ENCODE measurements around the gene MYLK. TPM values are rescaled to one million over a fixed set of nuclear protein-coding genes. Genes with fewer than 3 reads are reported as not detected.
A peak's percentile ranks its signal among the peaks of the same experiment; 100 is the strongest.

MYLK gene
- total and polyA plus RNA-seq, 10 of the 15 experiments (the other 5 are each of a cell fraction or from before 2014, with no cell fraction given) = 0.04 to 1.6 (median 0.42) TPM; not detected in 1

GRCh38 chr3:123611082-123611481 is 273.1 kb downstream of the MYLK start (continued):
- TF ChIP-seq, protein P1, sequence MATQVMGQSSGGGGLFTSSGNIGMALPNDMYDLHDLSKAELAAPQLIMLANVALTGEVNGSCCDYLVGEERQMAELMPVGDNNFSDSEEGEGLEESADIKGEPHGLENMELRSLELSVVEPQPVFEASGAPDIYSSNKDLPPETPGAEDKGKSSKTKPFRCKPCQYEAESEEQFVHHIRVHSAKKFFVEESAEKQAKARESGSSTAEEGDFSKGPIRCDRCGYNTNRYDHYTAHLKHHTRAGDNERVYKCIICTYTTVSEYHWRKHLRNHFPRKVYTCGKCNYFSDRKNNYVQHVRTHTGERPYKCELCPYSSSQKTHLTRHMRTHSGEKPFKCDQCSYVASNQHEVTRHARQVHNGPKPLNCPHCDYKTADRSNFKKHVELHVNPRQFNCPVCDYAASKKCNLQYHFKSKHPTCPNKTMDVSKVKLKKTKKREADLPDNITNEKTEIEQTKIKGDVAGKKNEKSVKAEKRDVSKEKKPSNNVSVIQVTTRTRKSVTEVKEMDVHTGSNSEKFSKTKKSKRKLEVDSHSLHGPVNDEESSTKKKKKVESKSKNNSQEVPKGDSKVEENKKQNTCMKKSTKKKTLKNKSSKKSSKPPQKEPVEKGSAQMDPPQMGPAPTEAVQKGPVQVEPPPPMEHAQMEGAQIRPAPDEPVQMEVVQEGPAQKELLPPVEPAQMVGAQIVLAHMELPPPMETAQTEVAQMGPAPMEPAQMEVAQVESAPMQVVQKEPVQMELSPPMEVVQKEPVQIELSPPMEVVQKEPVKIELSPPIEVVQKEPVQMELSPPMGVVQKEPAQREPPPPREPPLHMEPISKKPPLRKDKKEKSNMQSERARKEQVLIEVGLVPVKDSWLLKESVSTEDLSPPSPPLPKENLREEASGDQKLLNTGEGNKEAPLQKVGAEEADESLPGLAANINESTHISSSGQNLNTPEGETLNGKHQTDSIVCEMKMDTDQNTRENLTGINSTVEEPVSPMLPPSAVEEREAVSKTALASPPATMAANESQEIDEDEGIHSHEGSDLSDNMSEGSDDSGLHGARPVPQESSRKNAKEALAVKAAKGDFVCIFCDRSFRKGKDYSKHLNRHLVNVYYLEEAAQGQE (IDR thresholded peaks at IDR 0.05; ENCODE audit: low read depth, low read length) = no peak
- no peak for TF ChIP-seq TAF1 (IDR thresholded peaks at IDR 0.05; ENCODE audit: borderline replicate concordance, low read depth, low read length)
- no peak for TF ChIP-seq TARDBP (IDR thresholded peaks at IDR 0.05; ENCODE audit: borderline replicate concordance)

DNA sequence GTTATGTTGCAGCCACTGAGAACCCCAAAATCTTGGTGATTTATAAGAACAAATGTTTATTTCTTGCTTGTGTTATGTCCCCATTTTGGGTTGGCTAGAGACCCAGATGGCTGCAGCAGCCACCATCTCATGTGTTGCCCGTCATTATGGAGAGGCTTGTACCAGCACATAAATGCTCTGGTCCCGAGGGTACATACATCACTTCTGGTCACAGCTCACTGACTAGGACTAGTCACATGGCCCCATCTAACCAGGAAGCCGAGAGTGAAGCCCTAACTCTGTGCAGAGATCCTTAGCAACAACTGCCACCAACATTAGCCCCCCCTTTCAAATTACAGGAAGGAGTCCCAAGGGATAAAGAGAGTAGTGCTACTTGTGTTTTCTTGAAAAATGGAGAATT is 273.8 kb downstream of the MYLK start:
- H3K4me3 ChIP-seq = no peak overlapping the region
- ChIA-PET POLR2A (no interaction called here), RAD21 (ENCODE audit: unreplicated experiment) (no interaction called here), CTCF (interaction anchor here (0.7 kb wide), 2 partner anchors 10 to 1360 kb away, joined by 3 read pairs; no protein-coding TSS in a partner anchor), SMC1A (ENCODE audit: uncharacterized antibody, unreplicated experiment) (interaction anchor here (1.3 kb wide), 1 partner anchor 25 kb away, joined by 3 read pairs; no protein-coding TSS in a partner anchor)
- intact Hi-C loops (cut with micrococcal nuclease; ENCODE audit: unreplicated experiment) (no loop called here), in situ Hi-C loops (cut with MboI) (no loop called here)
- H3K4me2 ChIP-seq (ENCODE audit: control insufficient read depth, insufficient read depth) = no peak overlapping the region
- FAIRE-seq (peak; percentile 23), ATAC-seq (peak; percentile 96), DNase-seq (ENCODE audit: low read depth, low spot score) (no peak)
- WGBS (ENCODE audit: insufficient coverage, insufficient replicate concordance, low lambda C conversion rate, missing lambda C conversion rate) = 21% methylated on average over 3 of the region's 3 CpGs
- H3K9ac ChIP-seq (ENCODE audit: control insufficient read depth, insufficient read depth, low read length) = no peak overlapping the region
- H3K4me1 ChIP-seq (ENCODE audit: control insufficient read depth, insufficient read depth, low read length) = peaks cover 20% of the 10 kb centered on the region
- H2AFZ ChIP-seq (ENCODE audit: control insufficient read depth, low read depth, low read length) = peak overlapping the region; percentile 78
- H3K27ac ChIP-seq (ENCODE audit: control insufficient read depth, insufficient read depth) = no peak overlapping the region; the same call in 1 of the 2 replicates
- H3K36me3 ChIP-seq (ENCODE audit: control insufficient read depth in 2 of 2, insufficient read depth in 2 of 2, low read length in 1 of 2) = no peaks in the 10 kb centered on the region; a peak in 1 of 4 replicates
- BruUV-seq (replicated peaks) = no TSS peak
- no peaks in the 10 kb centered on the region for H3K27me3 ChIP-seq (replicated peaks in 1 of 2; ENCODE audit: control insufficient read depth in 2 of 2, insufficient read depth in 2 of 2, low read length in 1 of 2)
- H3K9me3 ChIP-seq (replicated peaks; ENCODE audit: control insufficient read depth, insufficient read depth, low read length) = no peaks in the 10 kb centered on the region
- H4K20me1 ChIP-seq (ENCODE audit: control insufficient read depth, insufficient read depth) = no peaks in the 10 kb centered on the region
- H3K79me2 ChIP-seq (ENCODE audit: control insufficient read depth, insufficient read depth, low read length) = no peaks in the 10 kb centered on the region; the same call in 1 of the 2 replicates
- no peak for TF ChIP-seq EZH2 (IDR thresholded peaks at IDR 0.05; ENCODE audit: borderline replicate concordance, control insufficient read depth, low read depth, low read length)
- no peak for TF ChIP-seq STAT1 (conservative IDR thresholded peaks at IDR 0.05)
- TF ChIP-seq BCL3 (IDR thresholded peaks at IDR 0.05; ENCODE audit: borderline replicate concordance, insufficient read depth, low read depth, low read length, poor library complexity, severe bottlenecking) = no peak
- no peak for TF ChIP-seq SIN3A (IDR thresholded peaks at IDR 0.05; ENCODE audit: low read depth, low read length)
- no peak for TF ChIP-seq SMARCA5 (IDR thresholded peaks at IDR 0.05)
- no peak; a peak in 1 of 4 replicates for TF ChIP-seq IKZF2 (IDR thresholded peaks at IDR 0.05)
- no peak for TF ChIP-seq CHD4 (IDR thresholded peaks at IDR 0.05)
- peak; percentile 68 for TF ChIP-seq MEF2B (IDR thresholded peaks at IDR 0.05; ENCODE audit: partially characterized antibody, poor library complexity, severe bottlenecking)
- no peak for TF ChIP-seq RAD21 (IDR thresholded peaks at IDR 0.05; ENCODE audit: insufficient read depth, low read depth, low read length)
- TF ChIP-seq NRF1 (conservative IDR thresholded peaks at IDR 0.05; ENCODE audit: low read depth, low read length) = no peak
- no peak for TF ChIP-seq TCF12 (IDR thresholded peaks at IDR 0.05; ENCODE audit: low read depth, low read length)
- TF ChIP-seq ATF7 (IDR thresholded peaks at IDR 0.05; ENCODE audit: low read depth) = no peak
- TF ChIP-seq BMI1 (IDR thresholded peaks at IDR 0.05; ENCODE audit: borderline replicate concordance) = no peak
- TF ChIP-seq PAX8 (IDR thresholded peaks at IDR 0.05) = no peak
